Tibial artery (tissue), 4 donors: ENCODE results near the gene NBEA.

Experiments
- DNase-seq, 2 donors: peaks; one replicate each; pipeline ENCODE4 v3.0.0-alpha.2; 2019
- H3K27ac ChIP-seq, 2 donors: fragments of 200-600 bp; sonication (generic) in 1 of 2; 1 replicate in 1 of 2; 2 replicates in 1 of 2; pipeline ENCODE4 v1.5.1; 2018 to 2019; ENCODE audit warnings: mild to moderate bottlenecking in 1 of 2
- H3K27me3 ChIP-seq, 2 donors: fragments of 200-600 bp; sonication (generic) in 1 of 2; one replicate each; pipeline versions ENCODE4 v1.5.1 to v1.6.0; 2016 to 2019
- H3K36me3 ChIP-seq, 3 donors: fragments of 200-600 bp; sonication (generic) in 2 of 3; one replicate each; pipeline ENCODE4 v1.5.1; 2016 to 2019; ENCODE audit warnings: mild to moderate bottlenecking in 2 of 3
- H3K4me1 ChIP-seq, 4 donors: fragments of 200-600 bp; sonication (generic) in 2 of 4; 1 replicate in 3 of 4; 2 replicates in 1 of 4; pipeline ENCODE4 v1.5.1; 2016 to 2019
- H3K4me3 ChIP-seq, 2 donors: fragments of 200-600 bp; sonication (generic) in 1 of 2; 1 replicate in 1 of 2; 2 replicates in 1 of 2; pipeline ENCODE4 v1.5.1; 2018 to 2019; ENCODE audit warnings: mild to moderate bottlenecking in 2 of 2
- H3K9me3 ChIP-seq, 3 donors: fragments of 200-600 bp; sonication (generic) in 1 of 3; one replicate each; pipeline ENCODE4 v1.5.1; 2016 to 2019
- CTCF ChIP-seq, 2 experiments: fragments of 200-600 bp in 1 of 2; fragments of 450-650 bp in 1 of 2; IDR thresholded peaks; one replicate each; pipeline ENCODE4 v1.5.1; 2017 to 2019; ENCODE audit warnings: antibody characterized with exemption in 2 of 2, mild to moderate bottlenecking in 1 of 2, moderate library complexity in 1 of 2
- intact Hi-C: fragments of 100-400 bp; cut with DNase I; formaldehyde crosslinking; loops from one replicate; pipeline ENCODE4 v1.15.0; 2023; ENCODE audit warnings: low total_unique reads

NBEA gene

GRCh38 chr13:35255241-35255640 is 313.2 kb downstream of the NBEA start:
- H3K27me3 ChIP-seq, result no peaks in the 10 kb centered on the region
- H3K4me1 ChIP-seq, result no peaks in the 10 kb centered on the region
- H3K4me3 ChIP-seq, result no peak overlapping the region
- peaks cover 0 to 20% (median 16%) of the 10 kb centered on the region in 3 donors for H3K36me3 ChIP-seq
- H3K27ac ChIP-seq, result no peak overlapping the region
- no peak for TF ChIP-seq CTCF (IDR thresholded peaks at IDR 0.05)
- H3K9me3 ChIP-seq, result no peaks in the 10 kb centered on the region
- no peak for DNase-seq
- intact Hi-C loops, result no loop called here

- Histone ChIP-seq H3K4me1 (no peaks in the 10 kb centered on the region), H3K27me3 (no peaks in the 10 kb centered on the region), H3K27ac (no peak overlapping the region), H3K36me3 (peaks cover 0 to 12% (median 9%) of the 10 kb centered on the region in 3 donors), H3K4me3 (no peak overlapping the region), H3K9me3 (no peaks in the 10 kb centered on the region)
- intact Hi-C loops, result no loop called here
- no peak for DNase-seq
- TF ChIP-seq CTCF (IDR thresholded peaks at IDR 0.05), result no peak
Observed at GRCh38 chr13:35256459-35257148, 314.5 kb downstream of the NBEA start.

- Histone ChIP-seq H3K27me3 (no peaks in the 10 kb centered on the region), H3K4me1 (no peaks in the 10 kb centered on the region), H3K4me3 (no peak overlapping the region), H3K36me3 (no peaks in the 10 kb centered on the region), H3K27ac (no peak overlapping the region), H3K9me3 (peaks cover 0 to 7% (median 0%) of the 10 kb centered on the region in 3 donors)
- TF ChIP-seq CTCF (IDR thresholded peaks at IDR 0.05), result no peak
- DNase-seq, result no peak
- intact Hi-C loops, result no loop called here
Observed at GRCh38 chr13:35260316-35260715, 318.2 kb downstream of the NBEA start.

- no peaks in the 10 kb centered on the region for H3K27me3 ChIP-seq
- intact Hi-C loops, result no loop called here
- peaks cover 0 to 4% (median 0%) of the 10 kb centered on the region in 3 donors for H3K36me3 ChIP-seq
- H3K4me3 ChIP-seq, result no peak overlapping the region
- H3K27ac ChIP-seq, result no peak overlapping the region
- H3K9me3 ChIP-seq, result peaks cover 0 to 7% (median 0%) of the 10 kb centered on the region in 3 donors
- no peak for TF ChIP-seq CTCF (IDR thresholded peaks at IDR 0.05)
- no peaks in the 10 kb centered on the region for H3K4me1 ChIP-seq
- DNase-seq, result no peak
Observed at GRCh38 chr13:35266412-35266811, 324.3 kb downstream of the NBEA start.

GRCh38 chr13:35278917-35279316 is 336.8 kb downstream of the NBEA start:
- no peaks in the 10 kb centered on the region for H3K27me3 ChIP-seq
- H3K27ac ChIP-seq, result no peak overlapping the region
- DNase-seq, result no peak
- H3K9me3 ChIP-seq, result peaks cover 0 to under 1% (median 0%) of the 10 kb centered on the region in 3 donors
- TF ChIP-seq CTCF (IDR thresholded peaks at IDR 0.05), result no peak
- H3K4me3 ChIP-seq, result no peak overlapping the region
- no peaks in the 10 kb centered on the region for H3K4me1 ChIP-seq
- no peaks in the 10 kb centered on the region for H3K36me3 ChIP-seq
- intact Hi-C loops, result no loop called here
